WERI-Rb-1 (cell line): ENCODE data around the gene MAP4K4.

Source experiments
- DNase-seq: peaks from one replicate; pipeline ENCODE4 v3.0.0-alpha.2; 2020
- H3K27ac ChIP-seq: fragments of 250-450 bp; sonication (Bioruptor Pico); 2 replicates; pipeline ENCODE4 v1.5.1; 2020; ENCODE audit warnings: mild to moderate bottlenecking, moderate library complexity
- H3K27me3 ChIP-seq: fragments of 250-450 bp; sonication (Bioruptor Pico); 2 replicates; pipeline ENCODE4 v1.5.1; 2021; ENCODE audit warnings: mild to moderate bottlenecking, low read depth, moderate library complexity; ENCODE audit not compliant: insufficient read depth, severe bottlenecking
- H3K36me3 ChIP-seq: fragments of 250-450 bp; sonication (Bioruptor Pico); 2 replicates; pipeline ENCODE4 v1.5.1; 2020; ENCODE audit warnings: mild to moderate bottlenecking, moderate library complexity
- H3K4me3 ChIP-seq: 2 replicates; pipeline ENCODE4 v1.5.1; 2011; ENCODE audit warnings: low read depth, mild to moderate bottlenecking, control low read depth, low read length
- H3K9me3 ChIP-seq: fragments of 250-450 bp; sonication (Bioruptor Pico); 2 replicates; pipeline ENCODE4 v1.5.1; 2021; ENCODE audit warnings: mild to moderate bottlenecking, moderate library complexity; ENCODE audit not compliant: severe bottlenecking
- CTCF ChIP-seq: IDR thresholded peaks from 2 replicates; pipeline ENCODE4 v1.5.1; 2011; ENCODE audit warnings: low read depth, mild to moderate bottlenecking, control low read depth, inconsistent platforms, low read length

Gene MAP4K4

GRCh38 chr2:101697124-101698013 is at the start of gene MAP4K4:
MAP4K4 (plus strand) TSS chr2:101697707; CDS start chr2:101698081, 374 bp downstream.
- Histone ChIP-seq H3K4me3 (peak within 1 kb of the TSS; percentile 98), H3K9me3 (no peaks in the 10 kb centered on the region), H3K27me3 (no peaks in the 10 kb centered on the region), H3K27ac (peak within 1 kb of the TSS; percentile 82), H3K36me3 (peaks cover 13% of the 10 kb centered on the region)
- DNase-seq = peak; percentile 82
- TF ChIP-seq CTCF = 0 out of 2 replicates have a peak, but pooled peaks have one; percentile 3

DNA sequence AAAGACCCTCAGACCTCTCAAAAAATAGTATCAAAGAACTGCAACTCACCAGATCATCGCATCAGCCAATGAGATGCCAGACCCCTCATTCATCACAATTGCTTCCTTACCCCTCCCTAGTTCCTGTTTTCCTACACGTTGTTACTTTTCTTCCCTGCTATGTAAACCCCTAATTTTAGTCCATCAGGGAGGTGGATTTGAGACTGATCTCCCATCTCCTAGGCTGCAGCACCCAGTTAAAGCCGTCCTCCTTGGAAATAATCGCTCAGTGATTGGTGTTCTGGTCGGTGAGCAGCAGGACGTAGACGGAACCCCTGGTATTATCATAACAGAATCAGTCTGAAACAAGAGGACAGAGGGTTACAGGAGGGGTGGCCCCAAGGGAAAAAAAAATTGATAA is 44.0 kb upstream of the MAP4K4 start:
- Histone ChIP-seq H3K36me3 (no peaks in the 10 kb centered on the region), H3K4me3 (no peak overlapping the region), H3K9me3 (no peaks in the 10 kb centered on the region), H3K27ac (no peak overlapping the region), H3K27me3 (no peaks in the 10 kb centered on the region)
- TF ChIP-seq CTCF = no peak
- DNase-seq = no peak

- TF ChIP-seq CTCF = no peak
- H3K9me3 ChIP-seq = no peaks in the 10 kb centered on the region
- H3K27me3 ChIP-seq = no peaks in the 10 kb centered on the region
- H3K4me3 ChIP-seq = no peak overlapping the region
- DNase-seq = no peak
- H3K27ac ChIP-seq = no peak overlapping the region
- H3K36me3 ChIP-seq = no peaks in the 10 kb centered on the region
Measured at GRCh38 chr2:101655702-101656422, 41.6 kb upstream of the MAP4K4 start.

DNA sequence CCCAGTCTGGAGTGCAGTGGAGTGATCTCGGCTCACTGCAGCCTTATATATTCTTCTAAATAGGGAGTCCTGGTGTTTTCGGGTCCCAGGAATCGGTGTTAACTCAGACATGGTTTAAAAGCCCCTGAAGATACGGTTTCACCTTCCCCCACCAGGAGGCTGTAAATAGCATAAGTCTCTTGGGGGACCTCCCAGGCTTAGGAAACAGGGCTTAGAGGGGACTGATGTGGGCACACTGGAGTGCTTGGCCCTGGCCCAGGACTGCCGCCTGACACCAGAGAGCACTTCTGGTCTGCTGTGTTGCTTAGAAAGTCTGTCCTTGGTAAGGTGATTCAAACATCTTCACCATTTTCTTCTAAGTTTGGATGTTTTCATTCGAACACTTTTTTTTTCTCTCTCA is 39.7 kb upstream of the MAP4K4 start:
- TF ChIP-seq CTCF = no peak
- DNase-seq = no peak
- H3K9me3 ChIP-seq = no peaks in the 10 kb centered on the region

GRCh38 chr2:101658387-101658786 is 39.1 kb upstream of the MAP4K4 start:
- Histone ChIP-seq H3K9me3 (no peaks in the 10 kb centered on the region), H3K27me3 (no peaks in the 10 kb centered on the region), H3K27ac (no peak overlapping the region), H3K4me3 (no peak overlapping the region), H3K36me3 (no peaks in the 10 kb centered on the region)
- TF ChIP-seq CTCF = no peak
- DNase-seq = no peak

More for the DNA sequence above, 39.7 kb upstream of the MAP4K4 start:
- Histone ChIP-seq H3K36me3 (no peaks in the 10 kb centered on the region), H3K4me3 (no peak overlapping the region), H3K27ac (no peak overlapping the region), H3K27me3 (no peaks in the 10 kb centered on the region)
